NB4 (cell line): Measurements from ENCODE around the gene CALD1.

Source experiments
- POLR2A ChIP-seq: IDR thresholded peaks from 2 replicates; pipeline ENCODE4 v1.6.1; 2011; ENCODE audit warnings: mild to moderate bottlenecking; ENCODE audit not compliant: insufficient read length; ENCODE audit errors: extremely low read depth
- TF ChIP-seq, protein P1 (sequence below): IDR thresholded peaks from one replicate; pipeline ENCODE4 v1.5.1; 2012; ENCODE audit warnings: low read depth, low read length

DNA sequence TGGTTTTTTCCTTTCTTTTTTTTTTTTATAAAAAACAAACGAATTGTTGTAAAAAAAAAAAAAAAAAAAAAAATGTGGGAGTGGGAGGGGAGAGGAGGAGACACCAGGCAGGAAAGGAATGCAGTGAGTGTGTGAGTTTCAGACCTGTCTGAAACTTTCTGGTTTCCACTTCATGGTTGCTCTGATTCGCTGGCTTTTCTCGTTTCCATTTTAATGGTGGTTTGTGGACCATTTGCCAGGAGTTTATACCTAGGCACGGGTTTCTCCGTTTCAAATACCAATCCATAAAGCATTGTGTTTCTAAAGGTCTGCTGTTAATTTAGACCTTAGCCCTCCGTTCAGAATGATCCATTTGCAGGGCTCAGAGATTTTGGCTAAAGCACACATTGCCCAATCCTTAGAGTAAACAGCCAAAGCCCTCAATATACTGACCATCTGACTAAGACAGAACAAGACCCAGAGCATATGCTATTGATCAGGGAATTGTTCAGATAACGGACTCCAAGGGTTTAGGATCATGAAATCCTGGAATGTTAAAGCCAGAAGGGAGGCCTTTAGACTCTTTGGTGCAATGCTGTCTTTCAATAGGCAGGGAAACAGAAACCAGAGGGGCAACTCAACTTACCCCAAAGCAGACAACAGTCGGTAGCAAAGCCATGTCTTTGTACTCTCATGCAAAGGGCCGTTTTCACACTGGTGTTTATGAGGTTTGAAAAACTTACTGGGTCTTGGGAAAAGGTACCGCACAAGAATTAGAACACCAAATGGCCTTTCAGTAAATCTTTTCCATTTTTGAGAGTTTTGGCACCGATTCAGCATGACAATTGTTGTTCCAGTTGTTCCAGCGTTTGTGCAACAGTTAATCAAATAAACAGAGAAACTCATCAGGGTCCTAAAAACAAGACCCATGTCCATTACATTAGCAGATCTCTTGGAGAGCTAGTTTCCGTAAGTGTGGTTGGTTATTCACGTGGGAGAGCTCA, 112.6 kb downstream of the CALD1 start:
- TF ChIP-seq, protein P1, sequence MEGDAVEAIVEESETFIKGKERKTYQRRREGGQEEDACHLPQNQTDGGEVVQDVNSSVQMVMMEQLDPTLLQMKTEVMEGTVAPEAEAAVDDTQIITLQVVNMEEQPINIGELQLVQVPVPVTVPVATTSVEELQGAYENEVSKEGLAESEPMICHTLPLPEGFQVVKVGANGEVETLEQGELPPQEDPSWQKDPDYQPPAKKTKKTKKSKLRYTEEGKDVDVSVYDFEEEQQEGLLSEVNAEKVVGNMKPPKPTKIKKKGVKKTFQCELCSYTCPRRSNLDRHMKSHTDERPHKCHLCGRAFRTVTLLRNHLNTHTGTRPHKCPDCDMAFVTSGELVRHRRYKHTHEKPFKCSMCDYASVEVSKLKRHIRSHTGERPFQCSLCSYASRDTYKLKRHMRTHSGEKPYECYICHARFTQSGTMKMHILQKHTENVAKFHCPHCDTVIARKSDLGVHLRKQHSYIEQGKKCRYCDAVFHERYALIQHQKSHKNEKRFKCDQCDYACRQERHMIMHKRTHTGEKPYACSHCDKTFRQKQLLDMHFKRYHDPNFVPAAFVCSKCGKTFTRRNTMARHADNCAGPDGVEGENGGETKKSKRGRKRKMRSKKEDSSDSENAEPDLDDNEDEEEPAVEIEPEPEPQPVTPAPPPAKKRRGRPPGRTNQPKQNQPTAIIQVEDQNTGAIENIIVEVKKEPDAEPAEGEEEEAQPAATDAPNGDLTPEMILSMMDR: no peak
- TF ChIP-seq POLR2A: no peak
